B cell (primary cell): ENCODE results near the gene C1orf122. TPM values are rescaled to one million over a fixed set of nuclear protein-coding genes. Genes with fewer than 3 reads are reported as not detected.
A peak's percentile ranks its signal among the peaks of the same experiment; 100 is the strongest.

Experiments used
- ATAC-seq: fragments of 200-7000 bp; cut with Tn5 transposase; one replicate; pipeline ENCODE4 v1.10.0; 2021; ENCODE audit warnings: low read depth, mild to moderate bottlenecking, moderate number of reproducible peaks, moderate library complexity
- CTCF ChIA-PET: fragments of 350-600 bp; sonication (Branson Sonifier 250); formaldehyde crosslinking; loops from one replicate; lab custom pipeline; 2021; ENCODE audit warnings: antibody characterized with exemption, inconsistent platforms; lab: Charles Lee
- POLR2A ChIA-PET: fragments of 350-600 bp; sonication (Branson Sonifier 250); formaldehyde crosslinking; loops from one replicate; lab custom pipeline; 2021; ENCODE audit warnings: antibody characterized with exemption; lab: Charles Lee
- DNase-seq: peaks from one replicate; pipeline ENCODE4 v3.0.0; 2013
- H2AFZ ChIP-seq: 2 replicates; pipeline ENCODE4 v1.6.1; 2012; ENCODE audit warnings: mild to moderate bottlenecking, low read depth, low read length; ENCODE audit not compliant: insufficient read depth, poor library complexity, severe bottlenecking
- H3K27ac ChIP-seq, 2 donors: 1 replicate in 1 of 2; 2 replicates in 1 of 2; pipeline ENCODE4 v1.5.1; 2012 to 2013; ENCODE audit warnings: low read length in 2 of 2, mild to moderate bottlenecking in 2 of 2, moderate library complexity in 1 of 2
- H3K27me3 ChIP-seq, 4 experiments: fragments of 200-600 bp in 1 of 4; sonication (generic) in 1 of 4; replicated peaks in 1 of 4; 1 replicate in 2 of 4; 2 replicates in 2 of 4; pipeline versions ENCODE4 v1.6.1 to v1.7.0; 2013 to 2016; ENCODE audit warnings: low read length in 3 of 4, mild to moderate bottlenecking in 2 of 4, mixed read lengths in 1 of 4, moderate library complexity in 1 of 4; ENCODE audit not compliant: insufficient read depth in 4 of 4, control insufficient read depth in 3 of 4; ENCODE audit errors: control extremely low read depth in 1 of 4
- H3K36me3 ChIP-seq, 2 experiments: replicated peaks in 1 of 2; 1 replicate in 1 of 2; 2 replicates in 1 of 2; pipeline versions ENCODE4 v1.6.1 to v1.7.1; 2013; ENCODE audit warnings: low read length in 1 of 2; ENCODE audit not compliant: insufficient read depth in 2 of 2, control insufficient read depth in 1 of 2; ENCODE audit errors: control extremely low read depth in 1 of 2, extremely low read depth in 1 of 2
- H3K4me1 ChIP-seq, 2 donors: fragments of 200-600 bp in 1 of 2; sonication (generic) in 1 of 2; 1 replicate in 1 of 2; 2 replicates in 1 of 2; pipeline versions ENCODE4 v1.5.1 to v1.6.1; 2013 to 2017; ENCODE audit warnings: low read length in 2 of 2; ENCODE audit not compliant: control insufficient read depth in 2 of 2, insufficient read depth in 2 of 2
- H3K4me2 ChIP-seq: replicated peaks from 2 replicates; pipeline ENCODE3; 2012; ENCODE audit warnings: mild to moderate bottlenecking, low read depth, low read length; ENCODE audit not compliant: poor library complexity, severe bottlenecking
- H3K4me3 ChIP-seq, 5 experiments: fragments of 200-600 bp in 1 of 5; sonication (generic) in 1 of 5; 1 replicate in 3 of 5; 2 replicates in 2 of 5; pipeline versions ENCODE4 v1.5.1 to v1.7.0; 2011 to 2016; ENCODE audit warnings: low read length in 4 of 5, mild to moderate bottlenecking in 4 of 5, low read depth in 2 of 5, control low read depth in 1 of 5, moderate library complexity in 1 of 5; ENCODE audit not compliant: insufficient read depth in 1 of 5; ENCODE audit errors: control extremely low read depth in 1 of 5, extremely low read depth in 1 of 5
- H3K79me2 ChIP-seq: fragments of 200-600 bp; sonication (generic); one replicate; pipeline ENCODE4 v1.6.0; 2016; ENCODE audit warnings: low read length; ENCODE audit not compliant: control insufficient read depth, insufficient read depth
- H3K9ac ChIP-seq: fragments of 200-600 bp; sonication (generic); 2 replicates; pipeline ENCODE4 v1.6.1; 2017; ENCODE audit warnings: mild to moderate bottlenecking, low read length, moderate library complexity
- H3K9me3 ChIP-seq, 3 donors: one replicate each; pipeline versions ENCODE4 v1.6.1 to v1.7.1; 2013; ENCODE audit warnings: low read length in 2 of 3; ENCODE audit not compliant: control insufficient read depth in 2 of 3, insufficient read depth in 1 of 3; ENCODE audit errors: control extremely low read depth in 1 of 3
- H4K20me1 ChIP-seq: 2 replicates; pipeline ENCODE4 v1.6.0; 2012; ENCODE audit warnings: mild to moderate bottlenecking, low read length; ENCODE audit not compliant: insufficient read depth, control insufficient read depth, poor library complexity, severe bottlenecking
- H3K27ac Mint-ChIP-seq: one replicate; pipeline ENCODE4 v1.8.0; 2021; ENCODE audit warnings: mixed read lengths
- H3K27me3 Mint-ChIP-seq: one replicate; pipeline ENCODE4 v1.8.0; 2021; ENCODE audit warnings: mixed read lengths
- H3K4me1 Mint-ChIP-seq: one replicate; pipeline ENCODE4 v1.8.0; 2021; ENCODE audit warnings: mixed read lengths
- H3K4me3 Mint-ChIP-seq: one replicate; pipeline ENCODE4 v1.8.0; 2021; ENCODE audit warnings: mixed read lengths
- H3K9me3 Mint-ChIP-seq: one replicate; pipeline ENCODE4 v1.8.0; 2022; ENCODE audit warnings: mixed read lengths; ENCODE audit not compliant: insufficient read depth
- EZH2 ChIP-seq: IDR thresholded peaks from 2 replicates; pipeline ENCODE4 v1.6.1; 2012; ENCODE audit warnings: borderline replicate concordance, low read depth, mild to moderate bottlenecking, moderate library complexity, low read length; ENCODE audit not compliant: insufficient read depth, poor library complexity, severe bottlenecking
- WGBS: methylation state at CpG from one replicate; pipeline ENCODE4 v1.1.5; 2013; ENCODE audit warnings: missing lambda C conversion rate; ENCODE audit not compliant: insufficient coverage; 5-methylcytosine and 5-hydroxymethylcytosine counted together
- intact Hi-C: fragments of 100-400 bp; cut with micrococcal nuclease; formaldehyde crosslinking; loops from one replicate; pipeline ENCODE4 v1.10.0; 2022
- polyA plus RNA-seq: library from polyadenylated mRNA; depleted of rRNA; stranded (reverse); fragments of >200 nt; gene quantifications from 2 replicates; pipeline ENCODE4 v1.2.3, GENCODE V29; 2012
- total RNA-seq, 2 donors: library from RNA; stranded (reverse); fragments of 120-200 nt in 1 of 2; gene quantifications; 1 replicate in 1 of 2; 2 replicates in 1 of 2; pipeline versions ENCODE4 v1.2.3 to v1.2.4, GENCODE V29; 2013 to 2022
- TF ChIP-seq, protein P1 (sequence below): fragments of 200-600 bp; IDR thresholded peaks from one replicate; pipeline ENCODE4 v1.8.0; 2022; ENCODE audit warnings: antibody characterized with exemption, mild to moderate bottlenecking

The C1orf122 gene
- total and polyA plus RNA-seq, 2 donors (not counting 1 experiment from before 2014, with no cell fraction given): 15.7 to 16.9 TPM

DNA sequence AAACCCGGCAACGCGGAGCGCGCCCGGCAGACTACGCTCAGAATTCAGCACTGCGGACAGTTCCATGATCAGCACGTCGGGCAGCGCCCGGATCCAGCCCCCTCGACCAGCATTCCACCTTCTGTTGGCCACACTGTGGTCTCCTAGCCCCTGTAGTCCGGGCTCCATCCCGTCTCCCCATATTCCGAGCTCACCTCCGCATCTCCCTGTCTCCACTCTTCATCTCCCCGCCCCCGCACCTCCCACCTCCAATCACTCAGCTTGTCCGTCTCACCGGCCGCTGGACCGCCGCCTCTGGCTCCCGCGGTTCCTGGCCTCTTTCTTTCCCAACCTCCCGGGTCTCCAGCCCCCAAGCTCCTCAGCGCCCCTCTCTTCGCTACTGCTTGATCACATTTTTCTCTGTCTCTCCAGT, 43.2 kb upstream of the C1orf122 start:
- Histone ChIP-seq H3K27me3 (peaks cover 0 to 68% (median 44%) of the 10 kb centered on the region in 4 experiments), H3K36me3 (no peaks in the 10 kb centered on the region), H3K27ac (no peak overlapping the region), H3K9ac (no peak overlapping the region), H3K4me3 (no peak overlapping the region), H3K9me3 (peaks cover 0 to 29% (median 0%) of the 10 kb centered on the region in 3 donors), H4K20me1 (no peaks in the 10 kb centered on the region), H3K4me1 (peaks cover 17 to 20% of the 10 kb centered on the region in 2 donors), H3K4me2 (no peak overlapping the region), H3K79me2 (no peaks in the 10 kb centered on the region), H2AFZ (no peak overlapping the region)
- intact Hi-C loops: no loop called here
- TF ChIP-seq, protein P1, sequence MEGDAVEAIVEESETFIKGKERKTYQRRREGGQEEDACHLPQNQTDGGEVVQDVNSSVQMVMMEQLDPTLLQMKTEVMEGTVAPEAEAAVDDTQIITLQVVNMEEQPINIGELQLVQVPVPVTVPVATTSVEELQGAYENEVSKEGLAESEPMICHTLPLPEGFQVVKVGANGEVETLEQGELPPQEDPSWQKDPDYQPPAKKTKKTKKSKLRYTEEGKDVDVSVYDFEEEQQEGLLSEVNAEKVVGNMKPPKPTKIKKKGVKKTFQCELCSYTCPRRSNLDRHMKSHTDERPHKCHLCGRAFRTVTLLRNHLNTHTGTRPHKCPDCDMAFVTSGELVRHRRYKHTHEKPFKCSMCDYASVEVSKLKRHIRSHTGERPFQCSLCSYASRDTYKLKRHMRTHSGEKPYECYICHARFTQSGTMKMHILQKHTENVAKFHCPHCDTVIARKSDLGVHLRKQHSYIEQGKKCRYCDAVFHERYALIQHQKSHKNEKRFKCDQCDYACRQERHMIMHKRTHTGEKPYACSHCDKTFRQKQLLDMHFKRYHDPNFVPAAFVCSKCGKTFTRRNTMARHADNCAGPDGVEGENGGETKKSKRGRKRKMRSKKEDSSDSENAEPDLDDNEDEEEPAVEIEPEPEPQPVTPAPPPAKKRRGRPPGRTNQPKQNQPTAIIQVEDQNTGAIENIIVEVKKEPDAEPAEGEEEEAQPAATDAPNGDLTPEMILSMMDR: no peak
- TF ChIP-seq EZH2: no peak
- Mint-ChIP-seq H3K4me1 (peaks cover 20% of the 10 kb centered on the region), H3K27me3 (peaks cover 71% of the 10 kb centered on the region), H3K4me3 (no peak overlapping the region), H3K27ac (no peak overlapping the region), H3K9me3 (no peaks in the 10 kb centered on the region)
- DNase-seq (peak; percentile 33), ATAC-seq (peak; percentile 33)
- POLR2A ChIA-PET: interaction anchor here (0.6 kb wide), 1 partner anchor 87 kb away, joined by 5 read pairs; no protein-coding TSS in a partner anchor
- WGBS: 11% methylated on average over 29 of the region's 29 CpGs
- CTCF ChIA-PET: no interaction called here

DNA sequence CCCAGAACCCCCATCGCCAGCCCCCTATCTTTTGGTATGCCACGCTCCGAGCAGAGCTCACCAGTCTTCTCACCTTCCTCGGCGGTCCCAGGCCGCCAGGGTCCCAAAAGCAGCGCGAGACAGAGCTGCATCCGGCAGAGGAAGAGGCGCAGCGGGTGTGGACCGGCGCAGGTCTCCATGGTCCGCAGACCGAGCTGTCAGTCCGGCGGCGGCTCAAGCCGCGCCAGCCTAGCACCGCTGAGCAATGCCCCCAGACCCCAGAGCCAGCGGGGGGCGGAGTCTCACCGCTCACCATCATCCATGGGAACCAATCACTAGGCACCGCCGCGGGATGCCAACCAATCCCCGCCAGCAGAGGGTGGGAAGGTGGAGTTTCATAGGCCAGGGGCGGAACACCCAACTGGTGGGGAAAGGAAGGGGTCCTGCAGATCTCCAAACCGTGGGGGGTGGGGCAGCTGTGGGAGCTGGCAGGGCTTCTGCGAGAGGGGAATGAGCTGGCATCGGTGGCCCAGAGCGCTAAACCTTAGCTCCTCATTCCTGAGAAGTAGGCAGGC, 42.6 kb upstream of the C1orf122 start, which contains the start of gene EPHA10:
Gene EPHA10 (minus strand): TSS at position 233 of the 554 bp plus-strand sequence. CDS start 54 bp downstream, at position 179.
- peak within 1 kb of the TSS; percentile 23 for H3K9ac ChIP-seq
- DNase-seq: no peak
- peaks cover 0 to 66% (median 45%) of the 10 kb centered on the region in 4 experiments for H3K27me3 ChIP-seq
- H2AFZ ChIP-seq: peak within 1 kb of the TSS; percentile 60
- peaks cover 20% of the 10 kb centered on the region for H3K4me1 Mint-ChIP-seq
- no peaks in the 10 kb centered on the region for H3K9me3 Mint-ChIP-seq
- peaks cover 17 to 20% of the 10 kb centered on the region in 2 donors for H3K4me1 ChIP-seq
- H3K27ac ChIP-seq: no peak within 1 kb of the TSS
- peaks cover 74% of the 10 kb centered on the region for H3K27me3 Mint-ChIP-seq
- H3K9me3 ChIP-seq: peaks cover 0 to 29% (median 0%) of the 10 kb centered on the region in 3 donors
- WGBS: 12% methylated on average over 31 of the region's 33 CpGs
- H3K4me2 ChIP-seq: peak within 1 kb of the TSS; percentile 63
- no peak within 1 kb of the TSS for H3K27ac Mint-ChIP-seq
- peak within 1 kb of the TSS in 2 of 5 experiments; percentile 3 to 6 for H3K4me3 ChIP-seq
- ChIA-PET POLR2A (interaction anchor here (0.6 kb wide), 1 partner anchor 86 kb away, joined by 5 read pairs; no protein-coding TSS in a partner anchor), CTCF (no interaction called here)
- H4K20me1 ChIP-seq: no peaks in the 10 kb centered on the region
- H3K4me3 Mint-ChIP-seq: peak within 1 kb of the TSS; percentile 60
- no peaks in the 10 kb centered on the region for H3K79me2 ChIP-seq
- intact Hi-C loops: no loop called here
- TF ChIP-seq, protein P1: no peak
- TF ChIP-seq EZH2: no peak
- no peaks in the 10 kb centered on the region for H3K36me3 ChIP-seq
- ATAC-seq: no peak
